Natural killer cell treated with Interleukin-12 subunit alpha and Interleukin-12 subunit beta and Interleukin-15 and Interleukin-18, amount 100 ng/mL, for 72 hours (primary cell): ENCODE data around the gene SPSB2. TPM values are rescaled to one million over a fixed set of nuclear protein-coding genes. Genes with fewer than 3 reads are reported as not detected.
"Not testable (repeated sequence)": the region's sequence is repeated elsewhere in the genome, so short reads cannot be mapped to it uniquely, and the experiment has no call there.

Experiments
- ATAC-seq, 2 donors: fragments of 150-1000 bp; cut with Tn5 transposase in 1 of 2; sonication (Bioruptor Pico), chemical (Tn5 transposase) in 1 of 2; 2 replicates each; pipeline ENCODE4 v1.10.0; 2021
- DNase-seq: peaks from one replicate; pipeline ENCODE4 v3.0.0; 2022; ENCODE audit warnings: low spot score
- H3K27ac Mint-ChIP-seq, 2 donors: 1 replicate in 1 of 2; 2 replicates in 1 of 2; pipeline ENCODE4 v1.8.0; 2022; ENCODE audit warnings: mixed read lengths in 2 of 2, mild to moderate bottlenecking in 1 of 2, moderate library complexity in 1 of 2
- H3K27me3 Mint-ChIP-seq, 2 donors: 1 replicate in 1 of 2; 2 replicates in 1 of 2; pipeline ENCODE4 v1.8.0; 2022; ENCODE audit warnings: mixed read lengths in 2 of 2
- H3K36me3 Mint-ChIP-seq: one replicate; pipeline ENCODE4 v1.8.0; 2022; ENCODE audit warnings: mixed read lengths
- H3K4me1 Mint-ChIP-seq, 2 donors: 1 replicate in 1 of 2; 2 replicates in 1 of 2; pipeline ENCODE4 v1.8.0; 2022; ENCODE audit warnings: low read depth in 2 of 2, mixed read lengths in 2 of 2, mild to moderate bottlenecking in 1 of 2
- H3K4me3 Mint-ChIP-seq: one replicate; pipeline ENCODE4 v1.8.0; 2022; ENCODE audit warnings: mixed read lengths
- H3K9me3 Mint-ChIP-seq: 2 replicates; pipeline ENCODE4 v1.8.0; 2022; ENCODE audit warnings: mixed read lengths
- total RNA-seq, 2 donors: library from RNA; stranded (reverse); gene quantifications; one replicate each; pipeline ENCODE4 v1.2.3, GENCODE V29; 2022

SPSB2 gene
- total RNA-seq, 2 donors from 2014 or later: 6.0 to 6.9 TPM

DNA sequence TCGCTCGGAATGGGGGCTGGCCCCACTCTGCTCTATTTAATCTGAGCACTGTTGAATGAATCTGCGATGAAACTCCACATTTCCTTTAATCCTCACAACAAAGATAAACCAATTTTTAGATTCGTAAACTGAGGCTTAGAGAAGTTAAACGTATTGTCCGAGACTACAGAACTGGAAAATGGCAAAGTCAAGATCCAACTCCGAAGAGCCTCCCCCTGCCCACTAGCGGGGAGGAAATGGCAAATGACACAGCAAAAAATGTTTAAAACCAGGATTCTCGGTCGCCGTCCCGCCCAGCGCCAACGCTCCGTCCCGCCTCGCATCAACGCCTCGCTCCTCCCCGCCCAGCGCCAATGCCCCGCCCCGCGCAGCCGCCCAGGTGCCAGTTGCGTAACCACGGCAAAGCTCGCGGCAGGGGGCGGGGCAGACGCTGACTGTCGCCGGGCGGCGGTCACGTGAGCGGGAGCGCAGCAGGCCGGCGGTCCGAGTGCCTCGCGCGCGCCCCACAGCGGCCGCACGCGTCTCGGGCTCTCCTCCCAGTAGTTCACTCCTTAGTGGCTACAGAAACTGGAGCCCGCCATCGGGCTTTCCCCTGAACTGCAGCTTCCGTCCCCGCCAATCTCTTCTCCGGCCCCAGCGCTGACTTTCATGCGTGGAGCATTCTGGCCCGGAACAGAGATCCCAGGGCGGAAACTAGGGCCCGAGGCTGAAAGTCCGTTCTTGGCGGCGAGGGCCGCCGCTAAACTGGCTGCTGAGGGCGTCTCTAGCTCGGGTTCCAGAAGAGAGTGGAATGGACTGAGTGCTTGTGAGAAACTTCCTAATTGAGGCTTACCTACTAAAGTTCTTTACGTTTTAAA lies 17.9 kb upstream of the SPSB2 start:
- no peaks in the 10 kb centered on the region for H3K27me3 Mint-ChIP-seq
- DNase-seq: peak; percentile 99
- H3K4me3 Mint-ChIP-seq: peak overlapping the region; percentile 87
- H3K36me3 Mint-ChIP-seq: no peaks in the 10 kb centered on the region
- no peaks in the 10 kb centered on the region for H3K9me3 Mint-ChIP-seq
- peaks cover 11 to 12% of the 10 kb centered on the region in 2 donors for H3K4me1 Mint-ChIP-seq
- ATAC-seq: peak; percentile 98
- peak overlapping the region; percentile 94 to 95 for H3K27ac Mint-ChIP-seq

DNA sequence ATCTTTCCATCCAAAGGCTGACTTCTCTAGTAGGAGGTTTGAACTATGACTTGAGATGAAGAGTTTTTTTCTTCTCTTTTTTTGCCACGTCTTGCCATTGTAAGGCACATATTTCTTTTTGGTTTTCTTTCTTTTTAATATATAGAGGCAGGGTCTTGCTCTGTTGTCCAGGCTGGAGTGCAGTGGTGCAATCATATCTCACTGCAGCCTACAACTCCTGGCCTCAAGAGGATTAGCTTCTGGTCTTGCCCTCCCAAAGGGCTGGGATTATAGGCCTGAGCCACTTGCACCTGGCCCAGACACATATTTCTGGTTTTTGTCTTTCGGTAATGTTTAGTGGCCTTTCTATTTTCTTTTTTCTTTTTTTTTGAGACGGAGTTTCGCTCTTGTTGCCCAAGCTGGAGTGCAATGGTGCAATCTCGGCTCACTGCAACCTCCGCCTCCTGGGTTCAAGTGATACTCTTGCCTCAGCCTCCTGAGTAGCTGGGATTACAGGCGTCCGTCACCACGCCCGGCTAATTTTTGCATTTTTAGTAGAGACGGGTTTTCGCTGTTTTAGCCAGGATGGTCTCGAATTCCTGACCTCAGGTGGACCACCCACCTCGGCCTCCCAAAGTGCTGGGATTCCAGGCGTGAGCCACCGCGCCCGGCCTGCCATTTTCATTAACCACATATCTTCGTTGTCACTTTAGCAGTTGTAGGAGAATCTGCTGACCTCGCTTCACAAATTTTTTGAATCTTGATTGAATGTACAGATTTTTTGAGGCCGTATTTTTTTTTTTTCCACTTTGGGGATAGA lies 16.9 kb upstream of the SPSB2 start:
- peaks cover 11 to 12% of the 10 kb centered on the region in 2 donors for H3K4me1 Mint-ChIP-seq
- H3K4me3 Mint-ChIP-seq: peak overlapping the region; percentile 87
- ATAC-seq, DNase-seq, H3K9me3 Mint-ChIP-seq, H3K36me3 Mint-ChIP-seq, H3K27me3 Mint-ChIP-seq: not testable (repeated sequence)
- H3K27ac Mint-ChIP-seq: peak overlapping the region; percentile 94 to 95

DNA sequence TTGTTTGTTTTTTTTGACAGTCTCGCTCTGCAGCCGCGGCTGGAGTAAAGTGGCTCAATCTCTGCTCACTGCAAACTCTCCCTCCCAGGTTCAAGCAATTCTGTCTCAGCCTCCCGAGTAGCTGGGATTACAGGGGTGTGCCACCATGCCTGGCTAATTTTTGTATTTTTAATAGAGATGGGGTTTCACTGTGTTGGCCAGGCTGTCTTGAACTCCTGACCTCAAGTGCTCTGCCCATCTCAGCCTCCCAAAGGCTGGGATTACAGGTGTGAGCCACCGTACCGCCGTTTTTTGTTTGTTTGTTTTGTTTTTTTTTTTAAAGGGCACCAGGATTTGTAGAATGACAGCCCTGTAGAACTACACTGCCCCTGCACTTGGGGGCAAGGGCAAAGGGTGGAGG lies 15.7 kb upstream of the SPSB2 start:
- DNase-seq: peak; percentile 49
- H3K27me3 Mint-ChIP-seq, ATAC-seq, H3K36me3 Mint-ChIP-seq, H3K4me3 Mint-ChIP-seq, H3K9me3 Mint-ChIP-seq, H3K27ac Mint-ChIP-seq: not testable (repeated sequence)
- H3K4me1 Mint-ChIP-seq: peaks cover 11 to 12% of the 10 kb centered on the region in 2 donors

DNA sequence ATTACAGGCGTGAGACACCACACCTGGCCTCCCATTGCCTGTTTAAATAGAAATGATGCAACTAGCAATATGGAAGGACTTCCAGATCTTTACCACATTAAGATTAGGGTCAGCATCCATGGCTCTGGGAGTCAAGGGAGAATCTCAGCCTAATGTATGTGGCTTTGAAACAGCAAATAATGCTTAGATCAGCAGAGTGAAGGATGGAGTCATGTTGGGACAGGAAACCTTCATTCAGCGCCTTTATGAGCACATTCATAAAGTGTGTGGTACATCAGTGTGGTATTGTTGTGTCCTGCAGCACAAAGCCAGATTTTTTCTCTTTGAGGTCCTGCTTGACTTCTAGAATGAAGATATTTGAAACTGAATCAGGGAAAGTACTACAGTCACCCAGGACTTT lies 15.3 kb upstream of the SPSB2 start:
- H3K4me1 Mint-ChIP-seq: peaks cover 11 to 12% of the 10 kb centered on the region in 2 donors
- peaks cover 8% of the 10 kb centered on the region for H3K36me3 Mint-ChIP-seq
- H3K27me3 Mint-ChIP-seq: no peaks in the 10 kb centered on the region
- no peak overlapping the region for H3K4me3 Mint-ChIP-seq
- H3K9me3 Mint-ChIP-seq: no peaks in the 10 kb centered on the region
- H3K27ac Mint-ChIP-seq: no peak overlapping the region
- no peak for ATAC-seq
- DNase-seq: peak; percentile 47

DNA sequence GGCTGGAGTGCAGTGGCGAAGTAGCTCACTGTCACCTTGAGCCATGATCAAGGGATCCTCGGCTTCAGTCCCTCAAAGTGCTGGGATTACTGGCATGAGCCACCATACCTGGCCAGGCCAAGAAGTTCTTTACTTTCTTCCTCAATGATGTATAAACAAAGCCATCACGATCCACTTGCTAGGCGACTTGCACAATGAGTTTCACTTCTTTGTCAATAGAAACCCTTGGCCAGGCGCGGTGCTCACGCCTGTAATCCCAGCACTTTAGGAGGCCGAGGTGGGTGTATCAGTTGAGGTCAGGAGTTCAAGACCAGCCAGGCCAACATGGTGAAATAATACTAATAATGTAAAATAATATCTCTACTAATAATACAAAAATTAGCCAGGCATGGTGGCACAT lies 14.4 kb upstream of the SPSB2 start:
- no peak overlapping the region for H3K27ac Mint-ChIP-seq
- H3K4me3 Mint-ChIP-seq: no peak overlapping the region
- no peaks in the 10 kb centered on the region for H3K27me3 Mint-ChIP-seq
- H3K36me3 Mint-ChIP-seq: peaks cover 8% of the 10 kb centered on the region
- H3K4me1 Mint-ChIP-seq: peaks cover 11 to 12% of the 10 kb centered on the region in 2 donors
- peak; percentile 23 for DNase-seq
- no peak for ATAC-seq
- H3K9me3 Mint-ChIP-seq: no peaks in the 10 kb centered on the region

DNA sequence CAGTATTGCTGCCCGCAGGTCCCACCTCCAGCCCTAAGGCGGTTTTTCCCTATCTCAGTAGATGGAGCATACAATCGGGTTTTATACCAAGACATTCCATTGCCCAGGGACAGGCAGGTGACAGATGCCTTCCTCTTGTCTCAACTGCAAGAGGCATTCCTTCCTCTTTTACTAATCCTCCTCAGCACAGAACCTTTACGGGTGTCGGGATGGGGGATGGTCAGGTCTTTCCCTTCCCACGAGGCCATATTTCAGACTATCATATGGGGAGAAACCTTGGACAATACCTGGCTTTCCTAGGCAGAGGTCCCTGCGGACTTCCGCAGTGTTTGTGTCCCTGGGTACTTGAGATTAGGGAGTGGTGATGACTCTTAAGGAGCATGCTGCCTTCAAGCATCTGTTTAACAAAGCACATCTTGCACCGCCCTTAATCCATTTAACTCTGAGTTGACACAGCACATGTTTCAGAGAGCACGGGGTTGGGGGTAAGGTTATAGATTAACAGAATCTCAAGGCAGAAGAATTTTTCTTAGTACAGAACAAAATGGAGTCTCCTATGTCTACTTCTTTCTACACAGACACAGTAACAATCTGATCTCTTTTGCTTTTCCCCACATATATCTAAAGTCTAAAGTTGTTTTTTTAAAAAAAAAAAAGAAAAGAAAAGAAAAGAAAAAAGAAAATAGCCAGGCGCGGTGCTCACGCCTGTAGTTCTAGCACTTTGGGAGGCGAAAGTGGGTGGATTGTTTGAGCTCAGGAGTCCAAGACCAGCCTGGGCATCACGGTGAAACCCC lies 13.3 kb upstream of the SPSB2 start:
- not testable (repeated sequence) for H3K4me3 Mint-ChIP-seq, H3K4me1 Mint-ChIP-seq, ATAC-seq, H3K27ac Mint-ChIP-seq, H3K36me3 Mint-ChIP-seq, H3K27me3 Mint-ChIP-seq, H3K9me3 Mint-ChIP-seq, DNase-seq

DNA sequence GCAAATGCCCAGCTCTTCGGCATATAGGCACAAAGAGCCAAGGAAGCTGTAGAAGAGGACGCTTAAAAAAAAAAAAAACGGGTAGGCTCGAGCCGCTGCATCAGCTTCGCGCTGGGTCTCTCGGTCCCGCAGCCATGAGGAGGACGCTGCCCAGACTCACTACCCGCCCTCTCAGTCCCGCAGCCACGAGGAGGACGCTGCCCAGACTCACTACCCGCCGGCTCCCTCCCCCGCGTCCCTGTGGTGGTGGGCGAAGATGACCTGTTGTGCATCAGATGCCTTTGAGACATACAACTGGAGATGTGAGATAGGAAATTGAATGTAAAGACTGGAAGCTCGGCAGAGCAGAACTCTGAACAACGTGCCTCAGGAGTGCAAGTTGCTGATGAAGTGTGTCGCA lies 11.4 kb upstream of the SPSB2 start:
- H3K36me3 Mint-ChIP-seq: peaks cover 8% of the 10 kb centered on the region
- no peak overlapping the region for H3K27ac Mint-ChIP-seq
- H3K27me3 Mint-ChIP-seq: no peaks in the 10 kb centered on the region
- DNase-seq (no peak), ATAC-seq (no peak)
- no peaks in the 10 kb centered on the region for H3K4me1 Mint-ChIP-seq
- H3K9me3 Mint-ChIP-seq: no peaks in the 10 kb centered on the region
- no peak overlapping the region for H3K4me3 Mint-ChIP-seq

DNA sequence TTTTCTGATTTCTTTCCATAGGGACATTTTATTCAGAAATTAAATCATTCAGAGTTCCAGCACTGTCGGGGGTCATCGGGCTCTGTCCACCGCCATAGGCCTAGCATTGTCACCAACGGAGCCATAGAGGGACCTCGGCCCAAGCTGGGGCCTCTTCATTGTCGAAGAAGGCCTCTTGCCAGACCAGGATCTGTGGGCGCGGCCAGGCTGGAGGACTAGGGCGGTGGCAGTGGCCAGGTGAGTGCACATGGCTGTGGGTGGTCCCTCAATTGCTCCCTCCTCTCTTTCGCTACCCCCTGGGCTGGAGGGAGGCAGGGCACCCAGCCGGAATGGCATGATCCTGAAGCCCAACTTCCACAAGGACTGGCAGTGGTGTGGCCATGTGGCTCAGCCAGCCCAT lies 10.6 kb upstream of the SPSB2 start:
- ATAC-seq (peak in 1 of 2 donors; percentile 43), DNase-seq (peak; percentile 41)
- Mint-ChIP-seq H3K36me3 (peaks cover 8% of the 10 kb centered on the region), H3K4me3 (no peak overlapping the region), H3K27me3 (no peaks in the 10 kb centered on the region), H3K9me3 (no peaks in the 10 kb centered on the region), H3K27ac (no peak overlapping the region), H3K4me1 (no peaks in the 10 kb centered on the region)

DNA sequence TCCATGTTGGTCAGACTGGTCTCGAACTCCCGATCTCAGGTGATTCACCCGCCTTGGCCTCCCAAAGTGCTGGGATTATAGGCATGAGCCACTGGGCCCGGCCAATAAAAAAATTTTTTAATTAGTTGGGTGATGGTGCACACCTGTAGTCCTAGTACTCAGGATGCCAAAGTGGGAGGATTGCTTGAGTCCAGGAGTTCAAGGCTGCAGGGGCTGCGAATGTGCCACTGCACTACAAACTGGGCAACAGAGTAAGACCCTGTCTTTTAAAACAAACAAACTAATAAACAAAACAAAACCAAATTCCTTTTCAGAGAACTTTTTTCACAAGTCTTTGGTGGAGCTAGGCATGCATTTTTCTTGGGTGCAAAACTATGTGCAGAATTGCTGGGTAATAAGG lies 10.1 kb upstream of the SPSB2 start:
- H3K9me3 Mint-ChIP-seq: no peaks in the 10 kb centered on the region
- H3K27ac Mint-ChIP-seq: no peak overlapping the region
- DNase-seq: no peak
- no peaks in the 10 kb centered on the region for H3K4me1 Mint-ChIP-seq
- peaks cover 8% of the 10 kb centered on the region for H3K36me3 Mint-ChIP-seq
- no peaks in the 10 kb centered on the region for H3K27me3 Mint-ChIP-seq
- no peak for ATAC-seq
- no peak overlapping the region for H3K4me3 Mint-ChIP-seq

DNA sequence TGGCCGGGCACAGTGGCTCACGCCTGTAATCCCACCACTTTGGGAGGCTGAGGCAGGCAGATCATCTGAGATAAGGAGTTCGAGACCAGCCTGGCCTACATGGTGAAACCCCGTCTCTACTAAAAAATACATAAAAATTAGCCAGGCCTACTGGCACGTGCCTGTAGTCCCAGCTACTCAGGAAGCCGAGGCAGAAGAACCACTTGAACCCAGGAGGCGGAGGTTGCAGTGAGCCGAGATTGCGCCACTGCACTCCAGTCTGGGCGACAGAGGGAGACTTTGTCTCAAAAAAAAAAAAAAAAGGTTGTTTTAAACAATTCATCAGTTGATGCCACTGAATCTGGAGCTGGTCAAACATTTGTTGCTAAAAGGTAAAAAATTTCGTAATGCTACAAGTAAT lies 6.7 kb upstream of the SPSB2 start:
- not testable (repeated sequence) for DNase-seq, H3K4me1 Mint-ChIP-seq, H3K27ac Mint-ChIP-seq, H3K9me3 Mint-ChIP-seq, ATAC-seq, H3K27me3 Mint-ChIP-seq, H3K4me3 Mint-ChIP-seq
- peaks cover 11% of the 10 kb centered on the region for H3K36me3 Mint-ChIP-seq

DNA sequence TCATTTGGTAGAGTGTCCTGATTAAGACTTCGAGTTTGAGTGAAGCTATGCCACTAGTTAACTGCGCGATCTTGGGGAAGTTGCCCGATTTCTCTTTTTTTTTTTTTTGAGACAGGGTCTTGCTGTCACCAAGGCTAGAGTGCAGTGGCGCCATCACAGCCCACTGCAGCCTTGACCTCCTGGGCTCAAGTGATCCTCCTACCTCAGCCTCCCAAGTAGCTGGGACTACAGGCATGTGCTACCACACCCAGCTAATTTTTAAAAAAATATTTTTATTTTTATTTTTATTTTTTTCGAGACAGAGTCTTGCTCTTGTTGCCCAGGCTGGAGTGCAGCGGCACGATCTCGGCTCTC lies 889 bp upstream of the SPSB2 start:
- H3K9me3 Mint-ChIP-seq, H3K27me3 Mint-ChIP-seq, ATAC-seq: not testable (repeated sequence)
- Mint-ChIP-seq H3K4me1 (peaks cover 44 to 50% of the 10 kb centered on the region in 2 donors), H3K36me3 (peaks cover 12% of the 10 kb centered on the region), H3K27ac (peak overlapping the region; percentile 84 to 93), H3K4me3 (peak overlapping the region; percentile 94)
- DNase-seq: peak; percentile 8

DNA sequence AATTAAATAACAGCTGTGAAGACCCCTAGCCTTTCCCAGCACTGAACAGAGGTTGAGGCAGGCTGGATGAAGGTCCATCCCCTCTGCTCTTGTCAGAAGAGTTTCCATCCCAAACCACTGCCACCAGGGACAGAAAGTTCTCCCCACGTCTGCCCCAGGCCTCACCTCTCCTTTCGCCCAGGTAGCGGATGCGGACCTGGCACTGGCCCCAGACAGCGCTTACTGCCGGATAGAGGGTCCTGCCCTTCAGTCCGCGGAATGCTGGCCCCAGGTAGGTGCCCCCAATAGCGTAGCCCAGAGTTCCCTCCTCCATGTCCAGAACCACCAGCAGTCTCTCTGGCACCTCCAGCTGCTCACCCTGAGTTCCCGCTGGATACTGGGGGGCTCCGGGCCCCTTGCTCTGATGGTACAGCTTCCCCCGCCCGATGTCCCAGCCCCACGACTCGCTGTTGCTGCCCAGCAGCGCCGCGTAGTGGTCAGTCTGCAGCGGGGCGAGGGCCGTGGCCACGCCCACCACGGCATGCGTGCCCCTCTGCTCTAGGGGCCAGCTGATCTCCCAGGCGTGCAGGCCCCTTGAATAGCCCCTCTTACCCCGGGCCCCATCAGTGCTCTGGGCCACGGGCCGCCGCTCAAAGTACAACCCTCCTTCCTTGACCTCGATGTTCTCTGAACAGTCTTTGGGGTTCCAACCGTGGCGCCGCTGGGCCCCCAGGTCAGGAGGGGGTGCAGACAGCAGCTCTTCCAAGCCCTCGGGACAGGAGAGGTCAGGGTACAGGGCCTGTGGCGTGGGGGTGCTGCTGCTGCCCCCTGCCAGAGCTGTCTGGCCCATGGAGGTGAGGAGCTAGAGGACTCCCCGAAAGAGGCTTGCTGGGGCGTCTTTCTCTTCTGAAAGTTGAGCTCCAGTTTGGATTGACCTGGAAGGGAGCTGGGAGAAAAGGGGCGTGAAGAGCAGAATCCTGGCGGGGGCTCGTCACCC lies 742 bp downstream of the SPSB2 start:
- Mint-ChIP-seq H3K4me1 (peaks cover 54 to 60% of the 10 kb centered on the region in 2 donors), H3K36me3 (peaks cover 20% of the 10 kb centered on the region), H3K9me3 (no peaks in the 10 kb centered on the region), H3K27ac (peak overlapping the region; percentile 84 to 93), H3K4me3 (peak overlapping the region; percentile 94), H3K27me3 (no peaks in the 10 kb centered on the region)
- DNase-seq (peak; percentile 86), ATAC-seq (peak; percentile 58 to 61)
